Right lobe of liver (tissue), 6 donors: ENCODE measurements around the gene FUT2. TPM values are rescaled to one million over a fixed set of nuclear protein-coding genes. Genes with fewer than 3 reads are reported as not detected.

Source experiments
- ATAC-seq, 4 donors: fragments of 200-7000 bp; cut with Tn5 transposase; one replicate each; pipeline ENCODE4 v1.9.1; 2020; ENCODE audit warnings: mild to moderate bottlenecking in 4 of 4, moderate library complexity in 4 of 4
- DNase-seq, 3 donors: peaks; one replicate each; pipeline ENCODE4 v3.0.0-alpha.2; 2020
- H3K27ac ChIP-seq, 3 donors: fragments of 200-600 bp; one replicate each; pipeline ENCODE4 v1.8.0; 2022
- H3K27me3 ChIP-seq, 2 donors: fragments of 200-600 bp; one replicate each; pipeline ENCODE4 v1.8.0; 2022
- H3K36me3 ChIP-seq, 4 donors: fragments of 200-600 bp; sonication (generic) in 1 of 4; one replicate each; pipeline versions ENCODE4 v1.5.1 to v1.8.0; 2017 to 2022; ENCODE audit warnings: control low read depth in 1 of 4
- H3K4me1 ChIP-seq, 4 donors: fragments of 200-600 bp; sonication (generic) in 1 of 4; one replicate each; pipeline versions ENCODE4 v1.5.1 to v1.8.0; 2017 to 2022; ENCODE audit warnings: control low read depth in 1 of 4
- H3K4me3 ChIP-seq, 3 donors: fragments of 200-600 bp; one replicate each; pipeline ENCODE4 v1.8.0; 2022
- H3K9me3 ChIP-seq, 4 donors: fragments of 200-600 bp; sonication (generic) in 1 of 4; one replicate each; pipeline versions ENCODE4 v1.5.1 to v1.8.0; 2017 to 2022; ENCODE audit warnings: control low read depth in 1 of 4
- POLR2A ChIP-seq: fragments of 450-650 bp; IDR thresholded peaks from one replicate; pipeline ENCODE4 v1.6.1; 2017; ENCODE audit warnings: antibody characterized with exemption, mild to moderate bottlenecking
- WGBS: methylation state at CpG from one replicate; pipeline ENCODE4 v1.1.6; 2018; ENCODE audit warnings: low coverage, low lambda C conversion rate; ENCODE audit not compliant: insufficient coverage; ENCODE audit errors: missing lambda C conversion rate; 5-methylcytosine and 5-hydroxymethylcytosine counted together
- intact Hi-C, 2 donors: fragments of 100-400 bp; cut with DNase I; formaldehyde crosslinking; loops; one replicate each; pipeline versions ENCODE4 v1.11.2 to v1.14.1; 2022
- total RNA-seq, 6 experiments: library from RNA; depleted of rRNA in 2 of 6; stranded (reverse); fragments of >200 nt in 2 of 6; fragmentation: NEBNext Ultra II Directional in 3 of 6; extraction: Animal tissue kit (Norgen Biotek cat#: 25700) in 3 of 6; gene quantifications; one replicate each; pipeline versions ENCODE4 v1.1.0 to v1.2.4, GENCODE V29; 2016 to 2023
- TF ChIP-seq, protein P1 (sequence below), 4 donors: fragments of 200-600 bp in 3 of 4; fragments of 450-650 bp in 1 of 4; IDR thresholded peaks; one replicate each; pipeline versions ENCODE4 v1.5.1 to v1.8.0; 2016 to 2022; ENCODE audit warnings: antibody characterized with exemption in 4 of 4, mild to moderate bottlenecking in 2 of 4
- donor health status: DM: no; HTN: yes; CAD: no.
- donor health status: DM: no; HTN: no; CAD: no.
- donor health status: DM: no; HTN: no; CAD: no.
- donor health status: DM: no; HTN: yes; CAD: no.
- donor health status: DM: no; HTN: yes; CAD: no.

The FUT2 gene
- total RNA-seq, 6 experiments from 2014 or later: 2.6 TPM; not detected in 5

DNA sequence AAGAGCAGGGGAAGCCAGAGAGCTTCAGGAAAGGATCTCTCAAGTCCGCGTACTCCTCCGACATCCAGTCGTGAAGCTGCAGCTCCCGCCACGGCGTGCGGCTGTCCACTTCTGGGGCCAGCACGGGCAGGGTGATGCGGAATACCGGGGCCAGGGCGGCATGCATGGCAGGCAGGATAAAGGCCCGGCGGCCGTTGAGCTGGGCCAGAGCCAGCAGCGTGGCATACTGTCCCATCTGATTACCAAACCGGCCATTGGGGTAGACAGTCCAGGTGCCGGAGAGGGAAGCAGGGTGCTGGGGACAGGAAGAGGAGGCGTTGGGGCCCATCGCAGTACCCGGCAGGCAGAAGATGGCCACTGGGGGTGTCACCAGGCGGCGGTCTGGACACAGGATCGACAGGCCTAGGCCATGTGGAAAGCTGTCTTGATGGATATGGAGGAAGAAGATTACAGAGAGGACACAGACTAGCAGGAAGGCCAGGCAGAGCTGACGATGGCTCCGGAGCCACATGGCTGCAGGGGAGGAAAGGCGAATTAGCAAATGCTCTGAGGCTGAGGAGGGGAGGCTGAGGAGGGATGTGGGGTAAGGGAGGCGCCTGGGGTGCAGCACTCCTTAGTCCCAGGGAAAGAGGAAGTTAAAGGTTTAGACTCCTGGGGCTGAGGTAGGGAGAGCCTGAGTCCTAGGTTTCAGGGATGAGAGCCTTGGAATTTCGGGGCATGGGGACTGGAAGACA is 55.2 kb downstream of the FUT2 start:
- Histone ChIP-seq H3K4me1 (peaks cover 0 to 15% (median 3%) of the 10 kb centered on the region in 4 donors), H3K4me3 (no peak overlapping the region), H3K27ac (no peak overlapping the region), H3K36me3 (no peaks in the 10 kb centered on the region), H3K9me3 (no peaks in the 10 kb centered on the region), H3K27me3 (no peaks in the 10 kb centered on the region)
- WGBS: 79% methylated on average over 9 of the region's 29 CpGs
- ATAC-seq (no peak), DNase-seq (no peak)
- intact Hi-C loops: no loop called here
- no peak for TF ChIP-seq POLR2A
- TF ChIP-seq, protein P1, sequence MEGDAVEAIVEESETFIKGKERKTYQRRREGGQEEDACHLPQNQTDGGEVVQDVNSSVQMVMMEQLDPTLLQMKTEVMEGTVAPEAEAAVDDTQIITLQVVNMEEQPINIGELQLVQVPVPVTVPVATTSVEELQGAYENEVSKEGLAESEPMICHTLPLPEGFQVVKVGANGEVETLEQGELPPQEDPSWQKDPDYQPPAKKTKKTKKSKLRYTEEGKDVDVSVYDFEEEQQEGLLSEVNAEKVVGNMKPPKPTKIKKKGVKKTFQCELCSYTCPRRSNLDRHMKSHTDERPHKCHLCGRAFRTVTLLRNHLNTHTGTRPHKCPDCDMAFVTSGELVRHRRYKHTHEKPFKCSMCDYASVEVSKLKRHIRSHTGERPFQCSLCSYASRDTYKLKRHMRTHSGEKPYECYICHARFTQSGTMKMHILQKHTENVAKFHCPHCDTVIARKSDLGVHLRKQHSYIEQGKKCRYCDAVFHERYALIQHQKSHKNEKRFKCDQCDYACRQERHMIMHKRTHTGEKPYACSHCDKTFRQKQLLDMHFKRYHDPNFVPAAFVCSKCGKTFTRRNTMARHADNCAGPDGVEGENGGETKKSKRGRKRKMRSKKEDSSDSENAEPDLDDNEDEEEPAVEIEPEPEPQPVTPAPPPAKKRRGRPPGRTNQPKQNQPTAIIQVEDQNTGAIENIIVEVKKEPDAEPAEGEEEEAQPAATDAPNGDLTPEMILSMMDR (IDR thresholded peaks at IDR 0.05): no peak

DNA sequence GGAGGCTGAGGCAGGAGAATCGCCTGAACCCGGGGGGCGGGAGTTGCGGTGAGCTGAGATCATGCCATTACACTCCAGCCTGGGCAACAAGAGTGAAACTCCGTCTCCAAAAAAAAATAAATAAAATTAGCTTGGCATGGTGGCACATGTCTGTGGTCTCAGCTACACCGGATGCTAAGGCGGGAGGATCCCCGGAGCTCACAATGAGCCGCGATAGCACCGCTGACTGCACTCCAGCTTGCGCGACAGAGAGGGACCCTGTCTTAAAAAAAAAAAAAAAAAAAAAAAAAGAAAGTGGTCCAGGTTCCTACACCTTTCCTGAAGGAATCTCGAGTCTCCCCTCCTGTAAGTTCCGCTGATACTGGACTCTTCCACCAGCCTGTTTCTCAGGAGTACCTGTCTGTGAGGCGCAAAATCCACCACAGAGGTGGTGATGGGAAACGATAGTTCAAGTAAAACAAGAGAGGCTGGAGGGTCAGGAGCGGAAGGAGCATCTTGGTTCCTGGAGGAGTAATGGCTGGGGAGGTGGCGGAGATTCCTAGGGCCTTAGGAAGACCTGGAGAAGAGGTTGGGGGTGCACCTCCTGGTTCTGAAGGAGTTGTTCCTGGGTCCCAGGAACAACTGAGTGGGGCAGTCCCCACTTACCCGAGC is 56.2 kb downstream of the FUT2 start:
- Histone ChIP-seq H3K4me1 (peaks cover 0 to 17% (median 3%) of the 10 kb centered on the region in 4 donors), H3K9me3 (no peaks in the 10 kb centered on the region), H3K36me3 (no peaks in the 10 kb centered on the region), H3K27ac (peak overlapping the region; percentile 4 to 24 (median 19)), H3K4me3 (peak overlapping the region; percentile 18 to 35 (median 26)), H3K27me3 (no peaks in the 10 kb centered on the region)
- intact Hi-C loops: no loop called here
- WGBS: 75% methylated on average over 19 of the region's 20 CpGs
- ATAC-seq: no peak
- DNase-seq: no peak
- TF ChIP-seq, protein P1 (IDR thresholded peaks at IDR 0.05): no peak
- TF ChIP-seq POLR2A: no peak

DNA sequence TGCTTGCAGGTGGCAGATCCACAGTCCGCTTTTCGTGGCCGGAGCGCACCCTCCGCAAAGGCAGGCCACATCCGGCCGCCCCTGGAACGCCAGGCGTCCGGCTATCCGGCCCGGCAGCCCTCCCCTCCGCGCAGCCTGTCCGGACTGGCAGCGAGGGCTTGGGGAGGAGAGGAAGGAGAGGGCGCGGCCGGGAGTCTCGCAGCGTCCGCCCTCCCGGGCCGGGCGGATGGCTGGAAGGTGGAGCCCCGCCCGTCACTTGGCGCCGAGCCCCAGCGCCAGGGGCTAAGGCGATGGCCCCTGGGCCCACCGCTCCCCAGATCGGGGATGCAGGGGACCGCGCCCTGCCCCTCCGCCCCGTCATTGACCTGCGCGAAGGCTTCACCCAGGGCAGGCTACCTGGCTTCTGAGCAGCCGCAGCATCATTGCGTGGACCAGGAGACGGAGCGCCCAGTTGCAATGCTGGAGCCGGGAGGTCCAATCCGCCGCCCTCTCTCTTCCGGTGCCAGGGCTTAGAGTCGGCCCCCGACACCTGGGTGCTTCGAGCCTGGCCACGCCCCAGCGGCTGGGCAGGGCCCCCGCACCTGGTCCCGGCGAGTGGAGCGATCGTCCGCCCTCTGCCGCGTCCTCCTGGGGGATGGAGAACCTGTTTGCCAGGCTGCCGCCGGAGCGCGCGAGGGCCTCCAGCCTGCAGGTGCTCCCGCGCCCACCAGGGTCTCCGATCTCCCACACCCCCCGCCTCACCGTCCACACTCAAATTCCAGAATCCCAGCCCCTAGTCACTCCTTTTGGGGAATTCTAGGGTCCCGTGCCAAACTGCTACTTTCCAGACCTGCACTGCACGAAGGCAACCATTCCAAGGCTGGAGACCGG is 57.0 kb downstream of the FUT2 start, which contains the start of gene FUT1:
TSS of gene FUT1 (minus strand) at position 146 of the 870 bp plus-strand sequence. CDS start 1,360 bp downstream, outside the sequence.
- DNase-seq: peak in 2 of 3 donors; percentile 59 to 74
- WGBS: 21% methylated on average over 8 of the region's 73 CpGs

More for the DNA sequence above, 57.0 kb downstream of the FUT2 start, which contains the start of gene FUT1:
- H3K4me1 ChIP-seq: peaks cover 0 to 17% (median 4%) of the 10 kb centered on the region in 4 donors
- H3K27me3 ChIP-seq: no peaks in the 10 kb centered on the region
- no peaks in the 10 kb centered on the region for H3K9me3 ChIP-seq
- no peaks in the 10 kb centered on the region for H3K36me3 ChIP-seq
- peak within 1 kb of the TSS; percentile 19 to 41 (median 36) for H3K27ac ChIP-seq
- TF ChIP-seq, protein P1 (IDR thresholded peaks at IDR 0.05): no peak
- TF ChIP-seq POLR2A: peak; percentile 14
- ATAC-seq: peak; percentile 28 to 65 (median 62)
- H3K4me3 ChIP-seq: peak within 1 kb of the TSS; percentile 22 to 35 (median 26)
- intact Hi-C loops: no loop called here
